ENCODE data around the gene ITPR3. TPM values are rescaled to one million over a fixed set of nuclear protein-coding genes. Genes with fewer than 3 reads are reported as not detected.

ITPR3 gene
- total and polyA plus RNA-seq, 2 donors (not counting 3 experiments of a cell fraction or from before 2014, with no cell fraction given): 28.8 to 52.2 TPM

GRCh38 chr6:33717934-33718455 is 96.9 kb downstream of the ITPR3 start:
- intact Hi-C loops (cut with micrococcal nuclease) (no loop called here), dilution Hi-C loops (cut with MboI; ENCODE audit: extremely low pct_ligation_motif_present, low sequenced_read_pairs) (no loop called here)
- Histone ChIP-seq H3K79me2 (ENCODE audit: control insufficient read depth, insufficient read depth, low read length) (no peaks in the 10 kb centered on the region), H4K20me1 (replicated peaks; ENCODE audit: control insufficient read depth, extremely low read depth, insufficient read depth, low read length) (no peaks in the 10 kb centered on the region), H3K9ac (replicated peaks; ENCODE audit: extremely low read depth, insufficient read depth, low read length) (no peak overlapping the region), H3K4me1 (ENCODE audit: control insufficient read depth, extremely low read depth, insufficient read depth, low read length) (no peaks in the 10 kb centered on the region), H3K9me1 (replicated peaks; ENCODE audit: control insufficient read depth, extremely low read depth, insufficient read depth, low read length) (no peaks in the 10 kb centered on the region), H3K4me2 (ENCODE audit: insufficient read depth, low read length) (no peak overlapping the region), H2AFZ (ENCODE audit: low read depth, low read length) (no peak overlapping the region), H3K27ac (ENCODE audit: insufficient read depth, low read depth, low read length) (no peak overlapping the region), H3K27me3 (ENCODE audit: control insufficient read depth in 2 of 2, insufficient read depth in 2 of 2, low read length in 2 of 2) (peaks cover 19 to 22% of the 10 kb centered on the region in 2 experiments), H3K4me3 (replicated peaks in 1 of 3; ENCODE audit: insufficient read depth in 1 of 3, low read depth in 1 of 3, low read length in 3 of 3) (no peak overlapping the region), H3K36me3 (ENCODE audit: control insufficient read depth in 2 of 2, extremely low read depth in 1 of 2, insufficient read depth in 2 of 2, low read length in 2 of 2) (no peaks in the 10 kb centered on the region), H3K9me3 (replicated peaks; ENCODE audit: control insufficient read depth, insufficient read depth, low read length) (no peaks in the 10 kb centered on the region)
- ChIA-PET CTCF (no interaction called here), POLR2A (interaction anchor here (0.7 kb wide), 1 partner anchor 123 kb away, joined by 5 read pairs; no protein-coding TSS in a partner anchor)
- no peak for FAIRE-seq
- no peak for TF ChIP-seq GATA2 (IDR thresholded peaks at IDR 0.05; ENCODE audit: insufficient read depth, insufficient read length, low read depth, low read length)
- TF ChIP-seq JUN (IDR thresholded peaks at IDR 0.05; ENCODE audit: borderline replicate concordance, insufficient read depth, insufficient read length, low read depth): no peak
- no peak for TF ChIP-seq CTCF (IDR thresholded peaks at IDR 0.05; ENCODE audit: extremely low read depth in 1 of 2, insufficient read depth in 1 of 2, low read depth in 1 of 2, low read length in 2 of 2)
- TF ChIP-seq POLR2AphosphoS5 (IDR thresholded peaks at IDR 0.05; ENCODE audit: insufficient read depth, low read depth, low read length): no peak
- TF ChIP-seq MYC (IDR thresholded peaks at IDR 0.05; ENCODE audit: low read depth, low read length): no peak
- no TSS peak for BruUV-seq (replicated peaks)
- DNase-seq (ENCODE audit: low read depth, low spot score): no peak

- Histone ChIP-seq H3K27me3 (ENCODE audit: control insufficient read depth in 2 of 2, insufficient read depth in 2 of 2, low read length in 2 of 2) (peaks cover 23 to 26% of the 10 kb centered on the region in 2 experiments), H3K79me2 (ENCODE audit: control insufficient read depth, insufficient read depth, low read length) (no peaks in the 10 kb centered on the region), H3K9me1 (replicated peaks; ENCODE audit: control insufficient read depth, extremely low read depth, insufficient read depth, low read length) (no peaks in the 10 kb centered on the region), H3K4me2 (ENCODE audit: insufficient read depth, low read length) (no peak overlapping the region), H4K20me1 (replicated peaks; ENCODE audit: control insufficient read depth, extremely low read depth, insufficient read depth, low read length) (no peaks in the 10 kb centered on the region), H3K27ac (ENCODE audit: insufficient read depth, low read depth, low read length) (no peak overlapping the region), H3K36me3 (ENCODE audit: control insufficient read depth in 2 of 2, extremely low read depth in 1 of 2, insufficient read depth in 2 of 2, low read length in 2 of 2) (no peaks in the 10 kb centered on the region), H3K9ac (replicated peaks; ENCODE audit: extremely low read depth, insufficient read depth, low read length) (no peak overlapping the region), H3K9me3 (replicated peaks; ENCODE audit: control insufficient read depth, insufficient read depth, low read length) (no peaks in the 10 kb centered on the region), H3K4me3 (replicated peaks in 1 of 3; ENCODE audit: insufficient read depth in 1 of 3, low read depth in 1 of 3, low read length in 3 of 3) (no peak overlapping the region), H3K4me1 (ENCODE audit: control insufficient read depth, extremely low read depth, insufficient read depth, low read length) (no peaks in the 10 kb centered on the region), H2AFZ (ENCODE audit: low read depth, low read length) (no peak overlapping the region)
- ChIA-PET CTCF (no interaction called here), POLR2A (no interaction called here)
- intact Hi-C loops (cut with micrococcal nuclease) (no loop called here), dilution Hi-C loops (cut with MboI; ENCODE audit: extremely low pct_ligation_motif_present, low sequenced_read_pairs) (no loop called here)
- DNase-seq (ENCODE audit: low read depth, low spot score): no peak
- no peak for FAIRE-seq
- TF ChIP-seq POLR2A (IDR thresholded peaks at IDR 0.05; ENCODE audit: low read depth, low read length) (no peak), MYC (IDR thresholded peaks at IDR 0.05; ENCODE audit: low read depth, low read length) (no peak), EZH2 (IDR thresholded peaks at IDR 0.05; ENCODE audit: borderline replicate concordance, low read depth, low read length, severe bottlenecking) (no peak), POLR2AphosphoS5 (IDR thresholded peaks at IDR 0.05; ENCODE audit: insufficient read depth, low read depth, low read length) (no peak), JUN (IDR thresholded peaks at IDR 0.05; ENCODE audit: borderline replicate concordance, insufficient read depth, insufficient read length, low read depth) (no peak), FOS (IDR thresholded peaks at IDR 0.05; ENCODE audit: borderline replicate concordance, insufficient read depth, low read length) (no peak), MAX (IDR thresholded peaks at IDR 0.05; ENCODE audit: insufficient read depth, insufficient read length) (no peak), CTCF (IDR thresholded peaks at IDR 0.05; ENCODE audit: extremely low read depth in 1 of 2, insufficient read depth in 1 of 2, low read depth in 1 of 2, low read length in 2 of 2) (no peak), GATA2 (IDR thresholded peaks at IDR 0.05; ENCODE audit: insufficient read depth, insufficient read length, low read depth, low read length) (no peak)
- no TSS peak for BruUV-seq (replicated peaks)
Measured at GRCh38 chr6:33718713-33719112, 97.6 kb downstream of the ITPR3 start.

Measured in endothelial cell of umbilical vein (primary cell).